WERI-Rb-1 (cell line): ENCODE measurements around the gene GARIN5A.

Source experiments
- DNase-seq: peaks from one replicate; pipeline ENCODE4 v3.0.0-alpha.2; 2020
- H3K27ac ChIP-seq: fragments of 250-450 bp; sonication (Bioruptor Pico); 2 replicates; pipeline ENCODE4 v1.5.1; 2020; ENCODE audit warnings: mild to moderate bottlenecking, moderate library complexity
- H3K27me3 ChIP-seq: fragments of 250-450 bp; sonication (Bioruptor Pico); 2 replicates; pipeline ENCODE4 v1.5.1; 2021; ENCODE audit warnings: mild to moderate bottlenecking, low read depth, moderate library complexity; ENCODE audit not compliant: insufficient read depth, severe bottlenecking
- H3K36me3 ChIP-seq: fragments of 250-450 bp; sonication (Bioruptor Pico); 2 replicates; pipeline ENCODE4 v1.5.1; 2020; ENCODE audit warnings: mild to moderate bottlenecking, moderate library complexity
- H3K4me3 ChIP-seq: 2 replicates; pipeline ENCODE4 v1.5.1; 2011; ENCODE audit warnings: low read depth, mild to moderate bottlenecking, control low read depth, low read length
- H3K9me3 ChIP-seq: fragments of 250-450 bp; sonication (Bioruptor Pico); 2 replicates; pipeline ENCODE4 v1.5.1; 2021; ENCODE audit warnings: mild to moderate bottlenecking, moderate library complexity; ENCODE audit not compliant: severe bottlenecking
- CTCF ChIP-seq: IDR thresholded peaks from 2 replicates; pipeline ENCODE4 v1.5.1; 2011; ENCODE audit warnings: low read depth, mild to moderate bottlenecking, control low read depth, inconsistent platforms, low read length

The GARIN5A gene

GRCh38 chr19:50505856-50506611 lies 29.4 kb upstream of the GARIN5A start:
- Histone ChIP-seq H3K27me3 (no peaks in the 10 kb centered on the region), H3K9me3 (no peaks in the 10 kb centered on the region), H3K27ac (no peak overlapping the region), H3K36me3 (no peaks in the 10 kb centered on the region), H3K4me3 (no peak overlapping the region)
- TF ChIP-seq CTCF, result no peak
- no peak for DNase-seq

- Histone ChIP-seq H3K27me3 (no peaks in the 10 kb centered on the region), H3K36me3 (no peaks in the 10 kb centered on the region), H3K27ac (peak overlapping the region; percentile 94), H3K9me3 (no peaks in the 10 kb centered on the region), H3K4me3 (no peak overlapping the region)
- no peak for TF ChIP-seq CTCF
- DNase-seq, result no peak
Observed at GRCh38 chr19:50501568-50502475, 25.2 kb upstream of the GARIN5A start.

- TF ChIP-seq CTCF, result no peak
- DNase-seq, result no peak
- H3K4me3 ChIP-seq, result no peak overlapping the region
- peak overlapping the region; percentile 94 for H3K27ac ChIP-seq
- no peaks in the 10 kb centered on the region for H3K36me3 ChIP-seq
- no peaks in the 10 kb centered on the region for H3K27me3 ChIP-seq
- no peaks in the 10 kb centered on the region for H3K9me3 ChIP-seq
Observed at GRCh38 chr19:50501186-50501567, 24.5 kb upstream of the GARIN5A start.

- peak overlapping the region; percentile 94 for H3K27ac ChIP-seq
- H3K27me3 ChIP-seq, result no peaks in the 10 kb centered on the region
- no peaks in the 10 kb centered on the region for H3K9me3 ChIP-seq
- peak; percentile 72 for DNase-seq
- peak overlapping the region; percentile 49 for H3K4me3 ChIP-seq
- no peaks in the 10 kb centered on the region for H3K36me3 ChIP-seq
- TF ChIP-seq CTCF, result no peak
Observed at GRCh38 chr19:50500753-50501151, 24.1 kb upstream of the GARIN5A start.

GRCh38 chr19:50500060-50500752 lies 23.6 kb upstream of the GARIN5A start:
- H3K27me3 ChIP-seq, result no peaks in the 10 kb centered on the region
- TF ChIP-seq CTCF, result peak; percentile 52; the same call in 1 of the 2 replicates
- no peaks in the 10 kb centered on the region for H3K9me3 ChIP-seq
- H3K36me3 ChIP-seq, result no peaks in the 10 kb centered on the region
- peak overlapping the region; percentile 94 for H3K27ac ChIP-seq
- H3K4me3 ChIP-seq, result peak overlapping the region; percentile 49
- peak; percentile 91 for DNase-seq
